Body of pancreas (tissue), 4 donors: ENCODE measurements around the gene AQP12B.
A peak's percentile ranks its signal among the peaks of the same experiment; 100 is the strongest.
"Not testable (repeated sequence)": the region's sequence is repeated elsewhere in the genome, so short reads cannot be mapped to it uniquely, and the experiment has no call there.

Experiments
- POLR2A ChIP-seq, 3 donors: fragments of 450-650 bp; IDR thresholded peaks; one replicate each; pipeline ENCODE4 v1.6.1; 2016; ENCODE audit warnings: antibody characterized with exemption in 3 of 3, mild to moderate bottlenecking in 2 of 3
- TF ChIP-seq, protein P1 (sequence below), 7 experiments: fragments of 450-650 bp in 4 of 7; fragments of 200-600 bp in 3 of 7; sonication (generic) in 3 of 7; IDR thresholded peaks; one replicate each; pipeline ENCODE4 v1.5.1; 2016 to 2019; ENCODE audit warnings: antibody characterized with exemption in 7 of 7

DNA sequence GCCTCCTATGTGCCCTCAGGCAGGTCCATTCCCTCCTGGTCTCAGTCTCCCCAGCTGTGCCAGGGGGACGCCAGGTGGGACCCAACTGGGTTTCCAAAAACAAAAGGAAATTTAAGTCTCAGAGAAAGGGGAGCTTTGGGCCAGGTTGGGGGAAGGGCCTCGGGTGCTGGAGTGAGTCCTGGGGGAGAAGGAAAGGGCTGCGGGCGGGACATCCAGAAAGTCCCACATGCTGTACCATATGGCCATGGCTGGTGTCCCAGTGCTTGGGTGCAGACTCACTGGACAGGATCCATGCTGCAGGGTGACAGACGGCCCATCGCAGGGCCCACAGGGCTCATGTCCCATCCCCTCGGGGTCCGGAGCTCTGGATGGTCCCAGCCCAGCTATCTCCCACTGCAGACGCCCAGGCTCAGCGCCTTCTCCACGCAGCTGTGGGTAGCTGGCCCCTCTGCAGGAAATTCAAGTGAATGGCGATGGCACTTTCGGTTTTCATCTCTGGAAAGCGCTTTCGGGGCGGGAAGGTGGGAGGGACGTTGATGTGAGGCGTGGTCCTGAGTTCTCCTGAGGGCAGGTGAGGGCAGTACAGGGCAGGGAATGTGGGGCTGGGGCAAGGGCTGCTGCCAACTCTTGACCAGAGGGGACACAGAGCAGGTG, 7.9 kb upstream of the AQP12B start:
- peak in 2 of 3 donors; percentile 39 to 53 for TF ChIP-seq POLR2A (IDR thresholded peaks at IDR 0.05)
- TF ChIP-seq, protein P1, sequence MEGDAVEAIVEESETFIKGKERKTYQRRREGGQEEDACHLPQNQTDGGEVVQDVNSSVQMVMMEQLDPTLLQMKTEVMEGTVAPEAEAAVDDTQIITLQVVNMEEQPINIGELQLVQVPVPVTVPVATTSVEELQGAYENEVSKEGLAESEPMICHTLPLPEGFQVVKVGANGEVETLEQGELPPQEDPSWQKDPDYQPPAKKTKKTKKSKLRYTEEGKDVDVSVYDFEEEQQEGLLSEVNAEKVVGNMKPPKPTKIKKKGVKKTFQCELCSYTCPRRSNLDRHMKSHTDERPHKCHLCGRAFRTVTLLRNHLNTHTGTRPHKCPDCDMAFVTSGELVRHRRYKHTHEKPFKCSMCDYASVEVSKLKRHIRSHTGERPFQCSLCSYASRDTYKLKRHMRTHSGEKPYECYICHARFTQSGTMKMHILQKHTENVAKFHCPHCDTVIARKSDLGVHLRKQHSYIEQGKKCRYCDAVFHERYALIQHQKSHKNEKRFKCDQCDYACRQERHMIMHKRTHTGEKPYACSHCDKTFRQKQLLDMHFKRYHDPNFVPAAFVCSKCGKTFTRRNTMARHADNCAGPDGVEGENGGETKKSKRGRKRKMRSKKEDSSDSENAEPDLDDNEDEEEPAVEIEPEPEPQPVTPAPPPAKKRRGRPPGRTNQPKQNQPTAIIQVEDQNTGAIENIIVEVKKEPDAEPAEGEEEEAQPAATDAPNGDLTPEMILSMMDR (IDR thresholded peaks at IDR 0.05), result not testable (repeated sequence)
